HG03354 (cell line): Measurements from ENCODE around the gene MSH4.
A peak's percentile ranks its signal among the peaks of the same experiment; 100 is the strongest.
"Not testable (repeated sequence)": the region's sequence is repeated elsewhere in the genome, so short reads cannot be mapped to it uniquely, and the experiment has no call there.

Source experiments
- ATAC-seq: cut with Tn5 transposase; IDR thresholded peaks from one replicate; pipeline ENCODE4 v1.9.1; 2021; ENCODE audit warnings: mild to moderate bottlenecking; ENCODE audit not compliant: unreplicated experiment, poor library complexity, severe bottlenecking

Gene MSH4

GRCh38 chr1:75796376-75797272 is at the start of gene MSH4:
Gene MSH4 (plus strand): TSS chr1:75796882. CDS start chr1:75796986, 104 bp downstream.
- ATAC-seq, result no peak

DNA sequence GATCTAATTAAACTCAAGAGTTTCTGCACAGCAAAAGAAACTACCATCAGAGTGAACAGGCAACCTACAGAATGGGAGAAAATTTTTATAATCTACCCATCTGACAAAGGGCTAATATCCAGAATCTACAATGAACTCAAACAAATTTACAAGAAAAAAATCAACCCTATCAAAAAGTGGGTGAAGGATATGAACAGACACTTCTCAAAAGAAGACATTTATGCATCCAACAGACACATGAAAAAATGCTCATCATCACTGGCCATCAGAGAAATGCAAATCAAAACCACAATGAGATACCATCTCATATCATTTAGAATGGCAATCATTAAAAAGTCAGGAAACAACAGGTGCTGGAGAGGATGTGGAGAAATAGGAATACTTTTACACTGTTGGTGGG is 39.5 kb upstream of the MSH4 start:
- ATAC-seq, result not testable (repeated sequence)

DNA sequence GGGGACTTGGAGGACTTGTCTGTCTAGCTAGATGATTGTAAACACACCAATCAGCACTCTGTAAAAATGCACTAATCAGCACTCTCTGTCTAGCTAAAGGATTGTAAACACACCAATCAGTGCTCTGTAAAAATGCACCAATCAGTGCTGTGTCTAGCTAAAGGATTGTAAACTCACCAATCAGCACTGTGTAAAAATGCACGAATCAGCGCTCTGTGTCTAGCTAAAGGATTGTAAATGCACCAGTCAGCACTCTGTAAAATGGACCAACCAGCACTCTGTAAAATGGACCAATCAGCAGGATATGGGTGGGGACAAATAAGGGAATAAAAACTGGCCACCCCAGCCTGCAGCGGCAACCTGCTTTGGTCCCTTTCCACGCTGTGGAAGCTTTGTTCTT is 38.1 kb upstream of the MSH4 start:
- ATAC-seq, result not testable (repeated sequence)

DNA sequence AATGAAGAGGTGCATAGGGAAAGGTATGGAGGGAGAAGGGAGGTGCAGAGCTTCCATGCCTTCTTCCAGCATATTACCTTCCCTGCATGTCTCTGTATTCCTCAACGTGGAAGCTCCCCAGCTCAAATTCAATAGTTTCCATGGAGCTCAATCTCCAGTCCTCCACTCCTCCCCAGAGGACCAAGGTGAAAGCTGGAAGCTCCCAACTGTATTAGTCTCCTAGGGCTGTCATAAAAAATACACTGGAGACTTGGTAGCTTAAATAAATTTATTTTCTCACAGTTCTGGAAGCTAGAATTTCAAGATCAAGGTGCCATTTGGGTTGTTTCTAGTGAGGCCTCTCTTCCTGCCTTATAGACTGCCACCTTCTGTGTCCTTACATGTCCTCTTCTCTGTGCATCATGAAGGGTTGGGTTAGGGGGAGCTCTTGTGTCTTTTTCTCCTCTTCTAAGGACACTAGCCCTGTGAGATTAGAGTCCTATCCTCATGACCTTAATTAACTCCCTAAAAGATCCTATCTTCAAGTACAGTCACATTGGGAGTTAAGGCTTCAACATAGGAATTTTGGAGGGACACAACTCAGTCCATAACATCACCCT is 32.5 kb upstream of the MSH4 start:
- no peak for ATAC-seq

- ATAC-seq, result no peak
Measured at GRCh38 chr1:75765697-75766355, 30.9 kb upstream of the MSH4 start.

GRCh38 chr1:75768016-75768415 is 28.7 kb upstream of the MSH4 start:
- ATAC-seq, result no peak

DNA sequence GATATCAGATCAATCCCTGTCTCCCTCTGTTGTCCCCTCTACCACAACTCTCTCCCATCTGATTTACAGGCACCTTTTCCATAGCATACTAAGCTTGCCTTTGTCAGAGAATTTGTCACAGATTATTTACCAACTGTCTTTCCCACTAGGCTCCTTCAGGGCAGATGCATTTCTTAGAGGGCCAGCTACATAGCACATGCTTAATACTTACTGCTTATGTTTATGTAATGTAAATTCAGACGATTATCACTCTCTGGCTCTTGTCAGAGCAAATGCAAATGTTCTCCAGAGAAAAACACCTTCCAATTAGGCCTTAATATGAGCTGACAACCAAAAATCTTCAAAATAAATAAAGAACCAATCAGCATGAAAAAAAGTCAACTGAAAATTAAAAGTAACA is 25.9 kb upstream of the MSH4 start:
- ATAC-seq, result no peak

- ATAC-seq, result no peak
Measured at GRCh38 chr1:75771978-75772377, 24.7 kb upstream of the MSH4 start.

DNA sequence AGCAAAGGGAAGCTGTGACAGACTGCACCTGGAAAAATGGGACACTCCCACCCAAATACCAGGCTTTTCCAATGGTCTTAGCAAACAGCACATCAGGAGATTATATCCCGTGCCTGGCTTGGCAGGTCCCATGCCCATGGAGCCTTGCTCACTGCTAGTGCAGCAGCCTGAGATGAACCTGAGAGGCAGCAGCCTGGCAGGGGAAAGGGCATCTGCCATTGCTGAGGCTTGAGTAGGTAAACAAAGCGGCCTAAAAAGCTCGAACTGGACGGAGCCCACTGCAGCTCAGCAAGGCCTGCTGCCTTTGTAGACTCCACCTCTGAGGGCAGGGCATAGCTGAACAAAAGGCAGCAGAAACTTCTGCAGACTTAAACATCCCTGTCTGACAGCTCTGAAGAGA is 18.9 kb upstream of the MSH4 start:
- not testable (repeated sequence) for ATAC-seq

DNA sequence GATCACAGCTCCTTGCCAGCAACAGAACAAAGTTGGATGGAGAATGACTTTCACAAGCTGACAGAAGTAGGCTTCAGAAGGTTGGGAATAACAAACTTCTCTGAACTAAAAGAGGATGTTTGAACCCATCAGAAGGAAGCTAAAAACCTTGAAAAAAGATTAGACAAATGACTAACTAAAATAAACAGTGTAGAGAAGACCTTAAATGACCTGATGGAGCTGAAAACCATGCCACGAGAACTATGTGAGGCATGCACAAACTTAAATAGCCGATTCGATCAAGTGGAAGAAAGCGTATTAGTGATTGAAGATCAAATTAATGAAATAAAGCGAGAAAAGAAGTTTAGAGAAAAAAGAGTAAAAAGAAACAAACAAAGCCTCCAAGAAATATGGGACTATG is 18.0 kb upstream of the MSH4 start:
- ATAC-seq, result not testable (repeated sequence)

GRCh38 chr1:75780183-75780582 is 16.5 kb upstream of the MSH4 start:
- not testable (repeated sequence) for ATAC-seq

- ATAC-seq, result not testable (repeated sequence)
Measured at GRCh38 chr1:75783920-75784319, 12.8 kb upstream of the MSH4 start.

DNA sequence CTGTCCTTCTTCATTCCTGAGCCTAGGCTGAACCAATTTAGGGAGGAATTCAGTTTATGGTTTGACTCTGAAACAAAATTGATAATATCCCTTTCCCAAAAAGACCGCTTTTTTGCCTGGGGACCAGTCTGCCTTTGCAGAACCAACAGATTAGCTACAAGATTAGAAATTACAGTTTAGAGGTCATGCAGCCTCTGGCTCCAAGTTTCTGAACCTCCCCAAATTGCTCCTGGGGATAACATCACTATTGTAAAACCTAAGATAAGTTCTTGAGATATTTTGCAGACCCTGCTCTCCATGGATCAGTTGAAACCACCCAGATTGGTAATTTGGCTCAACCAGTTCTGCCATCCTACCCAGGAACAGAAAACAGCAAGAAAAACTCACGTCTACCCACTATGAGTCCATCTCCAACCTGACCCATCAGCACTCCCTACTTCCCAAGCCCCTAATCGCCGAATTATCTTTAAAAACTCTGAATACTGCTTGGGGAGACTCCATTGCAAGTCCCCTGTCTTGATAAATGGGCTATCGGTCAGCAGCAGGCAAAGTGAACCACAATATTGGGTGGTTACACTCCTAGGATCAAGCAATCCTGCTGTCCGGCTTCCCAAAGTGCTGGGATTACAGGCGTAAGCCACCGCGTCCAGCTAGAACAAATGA is 11.2 kb upstream of the MSH4 start:
- peak; percentile 29 for ATAC-seq

- peak; percentile 86 for ATAC-seq
Measured at GRCh38 chr1:75785983-75786853, 10.5 kb upstream of the MSH4 start, which contains the start of gene RABGGTB. Gene RABGGTB (plus strand): TSS chr1:75786256. CDS start chr1:75786272, 16 bp downstream.

DNA sequence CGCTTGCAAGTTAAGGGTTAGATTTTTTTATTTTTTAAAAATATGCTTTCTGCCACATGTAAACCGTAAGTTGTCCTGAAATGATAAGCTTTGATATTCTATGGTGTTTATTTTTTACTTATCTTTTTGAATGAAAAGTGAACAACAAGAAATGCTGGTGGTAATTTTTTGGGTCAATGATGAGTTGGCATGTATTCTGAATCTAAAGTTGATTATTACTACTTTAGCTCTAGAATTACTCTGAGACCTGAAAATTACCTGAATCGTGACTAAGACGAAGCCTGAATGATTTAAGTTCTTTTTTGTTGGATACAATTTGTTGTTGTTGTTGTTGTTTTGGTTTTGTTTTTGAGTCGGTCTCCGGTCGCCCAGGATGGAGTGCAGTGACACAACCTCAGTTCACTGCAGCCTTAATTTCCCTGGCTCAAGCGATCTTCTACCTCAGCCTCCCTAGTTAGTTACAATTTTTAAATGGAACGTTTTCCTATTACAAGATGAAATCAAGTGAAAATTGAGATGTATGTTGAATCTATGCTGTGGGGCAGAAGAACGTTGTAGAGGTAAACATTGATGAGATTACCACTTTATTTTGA is 9.7 kb upstream of the MSH4 start:
- ATAC-seq, result no peak

DNA sequence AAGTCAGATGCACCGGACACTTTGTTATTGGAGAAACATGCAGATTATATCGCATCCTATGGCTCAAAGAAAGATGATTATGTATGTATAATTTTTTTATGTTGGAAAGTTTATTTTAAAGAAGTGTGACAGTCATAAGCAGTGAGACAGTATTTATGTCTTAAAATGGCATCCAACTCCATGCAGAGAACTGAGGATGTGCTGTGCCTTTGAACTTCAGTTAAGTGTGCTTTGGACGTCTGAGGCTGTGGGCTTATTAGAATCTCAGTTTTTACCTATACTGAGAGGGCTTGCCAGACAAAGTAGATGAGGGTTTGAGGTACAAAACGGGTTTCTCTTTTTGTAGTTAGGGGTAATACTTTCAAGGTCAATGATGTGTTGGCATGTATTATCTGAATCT is 9.2 kb upstream of the MSH4 start:
- ATAC-seq, result no peak

DNA sequence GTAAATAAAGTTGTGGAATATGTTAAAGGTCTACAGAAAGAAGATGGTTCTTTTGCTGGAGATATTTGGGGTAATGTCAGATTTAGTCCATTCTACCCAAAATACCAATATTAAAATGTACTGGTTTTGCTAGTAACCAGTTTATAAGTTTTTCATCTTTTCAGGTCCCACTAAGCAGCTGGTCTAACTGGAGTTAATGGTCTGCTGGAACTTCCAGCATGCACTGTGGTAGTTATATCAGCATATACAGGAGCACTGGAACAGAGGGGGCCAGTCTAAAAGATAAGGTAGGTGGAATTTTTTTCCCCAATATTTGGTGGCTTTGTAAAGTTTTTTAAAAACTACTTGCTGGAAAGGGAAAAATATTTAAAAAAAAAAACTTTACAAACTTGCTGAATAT is 6.7 kb upstream of the MSH4 start:
- ATAC-seq, result no peak

GRCh38 chr1:75791022-75791421 is 5.7 kb upstream of the MSH4 start:
- ATAC-seq, result no peak

- ATAC-seq, result no peak
Measured at GRCh38 chr1:75792091-75792490, 4.6 kb upstream of the MSH4 start.
